GM06990 (cell line): ENCODE results near the gene UBXN6.

Source experiments
- DNase-seq: peaks from one replicate; pipeline ENCODE4 v3.0.0-alpha.2; 2011; ENCODE audit not compliant: insufficient read length; ENCODE audit errors: extremely low read depth
- H3K27me3 ChIP-seq: replicated peaks from 2 replicates; pipeline ENCODE4 v1.6.0; 2011; ENCODE audit warnings: low read length; ENCODE audit not compliant: control insufficient read depth, insufficient read depth
- H3K36me3 ChIP-seq: 2 replicates; pipeline ENCODE4 v1.5.1; 2011; ENCODE audit warnings: low read length; ENCODE audit not compliant: control insufficient read depth, insufficient read depth
- H3K4me3 ChIP-seq: replicated peaks from 2 replicates; pipeline ENCODE4 v1.5.1; 2011; ENCODE audit warnings: low read depth, mild to moderate bottlenecking, control low read depth, low read length
- TF ChIP-seq, protein P1 (sequence below): IDR thresholded peaks from 2 replicates; pipeline ENCODE4 v1.5.1; 2011; ENCODE audit warnings: low read length, control low read depth, mild to moderate bottlenecking, inconsistent platforms; ENCODE audit not compliant: insufficient read depth, poor library complexity, severe bottlenecking

Gene UBXN6

GRCh38 chr19:4496304-4496703 lies 38.7 kb upstream of the UBXN6 start:
- DNase-seq, result no peak
- Histone ChIP-seq H3K4me3 (no peak overlapping the region), H3K27me3 (no peaks in the 10 kb centered on the region), H3K36me3 (peaks cover 31% of the 10 kb centered on the region)
- TF ChIP-seq, protein P1, sequence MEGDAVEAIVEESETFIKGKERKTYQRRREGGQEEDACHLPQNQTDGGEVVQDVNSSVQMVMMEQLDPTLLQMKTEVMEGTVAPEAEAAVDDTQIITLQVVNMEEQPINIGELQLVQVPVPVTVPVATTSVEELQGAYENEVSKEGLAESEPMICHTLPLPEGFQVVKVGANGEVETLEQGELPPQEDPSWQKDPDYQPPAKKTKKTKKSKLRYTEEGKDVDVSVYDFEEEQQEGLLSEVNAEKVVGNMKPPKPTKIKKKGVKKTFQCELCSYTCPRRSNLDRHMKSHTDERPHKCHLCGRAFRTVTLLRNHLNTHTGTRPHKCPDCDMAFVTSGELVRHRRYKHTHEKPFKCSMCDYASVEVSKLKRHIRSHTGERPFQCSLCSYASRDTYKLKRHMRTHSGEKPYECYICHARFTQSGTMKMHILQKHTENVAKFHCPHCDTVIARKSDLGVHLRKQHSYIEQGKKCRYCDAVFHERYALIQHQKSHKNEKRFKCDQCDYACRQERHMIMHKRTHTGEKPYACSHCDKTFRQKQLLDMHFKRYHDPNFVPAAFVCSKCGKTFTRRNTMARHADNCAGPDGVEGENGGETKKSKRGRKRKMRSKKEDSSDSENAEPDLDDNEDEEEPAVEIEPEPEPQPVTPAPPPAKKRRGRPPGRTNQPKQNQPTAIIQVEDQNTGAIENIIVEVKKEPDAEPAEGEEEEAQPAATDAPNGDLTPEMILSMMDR, result no peak

GRCh38 chr19:4495471-4495870 lies 37.9 kb upstream of the UBXN6 start:
- no peak overlapping the region for H3K4me3 ChIP-seq
- no peaks in the 10 kb centered on the region for H3K27me3 ChIP-seq
- DNase-seq, result no peak
- peaks cover 29% of the 10 kb centered on the region for H3K36me3 ChIP-seq
- TF ChIP-seq, protein P1, result peak; percentile 52

- DNase-seq, result no peak
- TF ChIP-seq, protein P1, result no peak
- peaks cover 26% of the 10 kb centered on the region for H3K36me3 ChIP-seq
Observed at GRCh38 chr19:4494691-4495064, 37.1 kb upstream of the UBXN6 start.

DNA sequence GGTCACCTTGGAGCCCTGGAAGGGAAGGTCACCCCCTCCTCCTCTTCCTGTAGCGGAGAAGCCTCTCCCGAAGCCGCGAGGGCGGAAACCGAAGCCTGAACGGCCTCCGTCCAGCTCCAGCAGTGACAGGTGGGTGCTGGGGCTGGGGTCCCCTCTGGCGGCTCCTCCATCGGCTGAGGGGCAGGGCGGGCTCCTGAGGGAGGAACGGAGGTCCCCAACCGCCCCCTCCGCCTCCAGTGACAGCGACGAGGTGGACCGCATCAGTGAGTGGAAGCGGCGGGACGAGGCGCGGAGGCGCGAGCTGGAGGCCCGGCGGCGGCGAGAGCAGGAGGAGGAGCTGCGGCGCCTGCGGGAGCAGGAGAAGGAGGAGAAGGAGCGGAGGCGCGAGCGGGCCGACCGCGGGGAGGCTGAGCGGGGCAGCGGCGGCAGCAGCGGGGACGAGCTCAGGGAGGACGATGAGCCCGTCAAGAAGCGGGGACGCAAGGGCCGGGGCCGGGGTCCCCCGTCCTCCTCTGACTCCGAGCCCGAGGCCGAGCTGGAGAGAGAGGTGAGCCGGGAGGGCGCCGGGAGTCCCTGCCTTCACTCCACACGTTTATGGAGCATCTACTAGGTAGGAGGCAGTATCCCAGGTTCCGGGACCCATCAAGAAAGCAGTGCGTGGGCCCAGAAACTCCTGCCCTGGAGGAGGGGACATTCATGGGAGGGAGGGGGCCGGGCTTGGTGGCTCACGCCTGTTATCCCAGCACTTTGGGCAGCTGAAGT lies 36.5 kb upstream of the UBXN6 start:
- TF ChIP-seq, protein P1, result no peak
- no peak overlapping the region for H3K4me3 ChIP-seq
- no peaks in the 10 kb centered on the region for H3K27me3 ChIP-seq
- DNase-seq, result no peak
- peaks cover 26% of the 10 kb centered on the region for H3K36me3 ChIP-seq

More at GRCh38 chr19:4494691-4495064, 37.1 kb upstream of the UBXN6 start:
- no peak overlapping the region for H3K4me3 ChIP-seq
- H3K27me3 ChIP-seq, result no peaks in the 10 kb centered on the region

DNA sequence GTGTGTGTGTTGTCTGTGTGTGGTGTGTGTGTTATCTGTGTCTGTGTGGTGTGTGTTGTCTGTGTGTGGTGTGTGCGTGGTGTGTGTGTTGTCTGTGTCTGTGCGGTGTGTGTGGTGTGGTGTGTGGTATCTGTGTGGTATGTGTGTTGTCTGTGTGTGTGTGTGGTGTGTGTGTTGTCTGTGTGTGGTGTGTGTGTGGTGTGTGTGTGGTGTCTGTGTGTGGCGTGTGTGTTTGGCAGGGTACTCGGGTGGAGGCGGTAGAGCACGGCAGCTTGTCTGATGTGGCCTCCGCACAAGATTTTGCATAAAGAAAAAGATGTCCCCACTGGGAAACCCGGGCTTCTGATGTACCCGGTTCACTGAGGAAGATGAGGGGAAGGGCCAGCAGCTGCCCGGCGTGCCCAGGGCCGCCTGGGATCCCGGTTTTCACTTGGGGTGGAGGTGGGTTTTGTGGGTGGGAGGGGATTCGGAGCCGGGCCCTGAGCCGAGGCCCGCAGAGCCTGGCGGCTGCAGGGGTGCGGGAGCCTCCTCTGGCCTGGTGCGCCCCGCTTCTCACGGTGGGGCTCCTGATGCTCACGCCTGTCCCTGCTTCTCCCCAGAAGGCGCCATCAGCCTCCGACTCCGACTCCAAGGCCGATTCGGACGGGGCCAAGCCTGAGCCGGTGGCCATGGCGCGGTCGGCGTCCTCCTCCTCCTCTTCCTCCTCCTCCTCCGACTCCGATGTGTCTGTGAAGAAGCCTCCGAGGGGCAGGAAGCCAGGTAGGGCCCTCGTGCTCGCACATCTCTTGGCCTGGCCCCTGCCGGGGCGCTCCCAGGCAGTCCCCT lies 35.7 kb upstream of the UBXN6 start:
- Histone ChIP-seq H3K4me3 (no peak overlapping the region), H3K27me3 (no peaks in the 10 kb centered on the region), H3K36me3 (peaks cover 24% of the 10 kb centered on the region)
- DNase-seq, result no peak
- TF ChIP-seq, protein P1, result no peak
